HepG2 (cell line): ENCODE measurements around the gene SH3BP5. TPM values are rescaled to one million over a fixed set of nuclear protein-coding genes. Genes with fewer than 3 reads are reported as not detected.

Experiments used
- BHLHE40 ChIP-seq: IDR thresholded peaks from 2 replicates; pipeline ENCODE4 v1.6.1; 2011; ENCODE audit warnings: low read length, improper control_type of control experiment
- FOXC1 ChIP-seq: sonication (generic); formaldehyde crosslinking; IDR thresholded peaks from 2 replicates; pipeline ENCODE4 v1.8.0; 2022; ENCODE audit warnings: mild to moderate bottlenecking, missing genetic modification reagents, borderline replicate concordance
- MTERF4 ChIP-seq: sonication (generic); formaldehyde crosslinking; IDR thresholded peaks from 2 replicates; pipeline ENCODE4 v1.8.0; 2023; ENCODE audit warnings: mild to moderate bottlenecking, missing genetic modification reagents
- MYPOP ChIP-seq: sonication (generic); formaldehyde crosslinking; IDR thresholded peaks from 2 replicates; pipeline ENCODE4 v1.8.1; 2023; ENCODE audit warnings: mild to moderate bottlenecking, moderate library complexity, missing genetic modification reagents
- ZBTB40 ChIP-seq, 2 experiments: fragments of 450-650 bp in 1 of 2; sonication (generic) in 1 of 2; formaldehyde crosslinking in 1 of 2; IDR thresholded peaks; 2 replicates each; pipeline versions ENCODE4 v1.6.1 to v1.8.0; 2016 to 2022; ENCODE audit warnings: antibody characterized with exemption in 1 of 2, mild to moderate bottlenecking in 1 of 2, missing genetic modification reagents in 1 of 2
- ZNF121 ChIP-seq: sonication (generic); formaldehyde crosslinking; IDR thresholded peaks from 2 replicates; pipeline ENCODE4 v1.5.0; 2020; ENCODE audit warnings: mild to moderate bottlenecking, missing genetic modification reagents
- ZNF512 ChIP-seq: sonication (generic); formaldehyde crosslinking; IDR thresholded peaks from 2 replicates; pipeline ENCODE4 v1.4.0; 2020; ENCODE audit warnings: mild to moderate bottlenecking, missing genetic modification reagents
- ZNF709 ChIP-seq: sonication (generic); formaldehyde crosslinking; IDR thresholded peaks from 2 replicates; pipeline ENCODE4 v1.5.0; 2020; ENCODE audit warnings: mild to moderate bottlenecking, missing genetic modification reagents
- ZNF841 ChIP-seq: sonication (generic); formaldehyde crosslinking; IDR thresholded peaks from 2 replicates; pipeline ENCODE4 v1.8.1; 2023; ENCODE audit warnings: missing genetic modification reagents, borderline replicate concordance
- polyA plus RNA-seq, 8 experiments: library from polyadenylated mRNA; depleted of rRNA in 3 of 8; stranded (reverse) in 7 of 8; unstranded in 1 of 8; fragments of >200 nt; fragmentation: Illumina TruSeq in 4 of 8; extraction: Trizol in 4 of 8; gene quantifications; 2 replicates each; pipeline versions ENCODE4 v1.2.1 to v1.2.3, GENCODE V29; 2011 to 2016; ENCODE audit warnings: low read depth in 4 of 8, missing spikeins in 1 of 8, mixed read lengths in 1 of 8; ENCODE audit not compliant: insufficient read depth in 1 of 8
- total RNA-seq, 5 experiments: library from RNA; depleted of rRNA; stranded (reverse); fragments of >200 nt; fragmentation: Illumina TruSeq; extraction: Trizol; gene quantifications; 2 replicates each; pipeline ENCODE4 v1.2.3, GENCODE V29; 2016; ENCODE audit warnings: low read depth in 1 of 5

The SH3BP5 gene
- total and polyA plus RNA-seq, 2 of the 13 experiments (the other 11 are each of a cell fraction or from before 2014, with no cell fraction given) = 0.09 to 0.16 TPM

GRCh38 chr3:15332405-15333098, at the start of gene SH3BP5 (continued):
- TF ChIP-seq MTERF4 (no peak), ZBTB40 (IDR thresholded peaks at IDR 0.05) (no peak), ZBTB40 (CRISPR knock-in tag; IDR thresholded peaks at IDR 0.05) (no peak), BHLHE40 (no peak), MYPOP (CRISPR knock-in tag) (no peak), ZNF841 (no peak), ZNF121 (CRISPR knock-in tag) (no peak), ZNF709 (no peak), ZNF512 (no peak), FOXC1 (CRISPR knock-in tag) (no peak)
